CD8-positive, alpha-beta T cell (primary cell): ENCODE data around the gene RGN. TPM values are rescaled to one million over a fixed set of nuclear protein-coding genes. Genes with fewer than 3 reads are reported as not detected.

Experiments
- total RNA-seq, 46 experiments: library from RNA in 2 of 46; stranded (reverse) in 2 of 46; gene quantifications; one replicate each; pipeline ENCODE4 v1.2.3 and lab custom pipeline; 2021 to 2026

RGN gene
- total RNA-seq, 2 experiments from 2014 or later: not detected

Other genes with a start within 250 kb of the RGN start
- 1 to 10 TPM; 4.4 to 4.9 TPM for gene RP2, start 241.4 kb upstream of the RGN start, total RNA-seq
- not detected for gene JADE3, start 166.0 kb upstream of the RGN start, total RNA-seq
- gene NDUFB11, start 66.3 kb downstream of the RGN start, total RNA-seq: 10 to 100 TPM; 50.5 to 51.4 TPM
- 10 to 100 TPM; 31.9 to 32.0 TPM for gene RBM10, start 66.8 kb downstream of the RGN start, total RNA-seq
- 10 to 100 TPM; 63.8 to 64.7 TPM for gene UBA1, start 115.4 kb downstream of the RGN start, total RNA-seq
- 100 to 1,000 TPM; 157 to 161 TPM for gene CDK16, start 140.2 kb downstream of the RGN start, total RNA-seq
- 100 to 1,000 TPM; 147 to 161 TPM for gene USP11, start 154.6 kb downstream of the RGN start, total RNA-seq